ENCODE data around the gene RPL12.

RPL12 gene

GRCh38 chr9:127402401-127403090, 48.7 kb downstream of the RPL12 start:
- no peak for DNase-seq

GRCh38 chr9:127399736-127400269, 51.4 kb downstream of the RPL12 start:
- DNase-seq = no peak

- DNase-seq = no peak
Observed at GRCh38 chr9:127398715-127399400, 52.3 kb downstream of the RPL12 start.

DNA sequence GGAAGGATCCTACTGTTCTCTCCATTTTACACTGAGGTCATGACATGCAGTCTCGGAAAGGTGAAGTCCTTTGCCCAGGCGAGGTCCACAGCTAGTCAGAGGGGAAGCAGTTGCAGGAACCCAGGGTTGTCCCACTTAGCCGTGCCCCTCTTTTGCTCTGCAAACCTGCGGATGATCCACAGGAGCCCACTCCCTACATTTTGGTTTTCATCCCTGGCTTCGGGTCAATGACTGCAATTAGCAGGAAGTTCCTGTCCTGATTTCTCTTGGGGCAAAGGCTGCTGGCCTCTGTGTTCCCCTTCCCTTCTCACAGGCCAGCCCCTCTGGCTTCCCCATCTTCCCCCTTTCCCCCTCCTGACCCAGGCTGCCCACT, 52.9 kb downstream of the RPL12 start:
- DNase-seq = no peak

Data from fibroblast of skin of right quadriceps (primary cell).